Ovary (tissue), 3 donors: ENCODE measurements around the gene GPR55.

Source experiments
- CTCF ChIP-seq, 3 donors: fragments of 450-650 bp in 2 of 3; fragments of 200-600 bp in 1 of 3; IDR thresholded peaks; one replicate each; pipeline versions ENCODE4 v1.5.1 to v1.8.0; 2016 to 2022; ENCODE audit warnings: antibody characterized with exemption in 3 of 3, mild to moderate bottlenecking in 1 of 3
- EP300 ChIP-seq: sonication (generic); formaldehyde crosslinking; IDR thresholded peaks from one replicate; pipeline ENCODE4 v1.6.1; 2017; ENCODE audit warnings: antibody characterized with exemption
- POLR2A ChIP-seq: fragments of 450-650 bp; IDR thresholded peaks from one replicate; pipeline ENCODE4 v1.6.1; 2017; ENCODE audit warnings: antibody characterized with exemption, mild to moderate bottlenecking, moderate library complexity
- donor health status: DM: no; HTN: no; CAD: no.

GRCh38 chr2:230912724-230913123 lies 12.3 kb downstream of the GPR55 start:
- TF ChIP-seq CTCF (IDR thresholded peaks at IDR 0.05) = no peak
- no peak for TF ChIP-seq POLR2A
- no peak for TF ChIP-seq EP300
